Loucy (cell line): ENCODE results near the gene IPO4.

ENCODE experiments used
- CTCF ChIP-seq: fragments of 200-600 bp; sonication (generic); conservative IDR thresholded peaks from 2 replicates; pipeline ENCODE4 v1.5.1; 2014; ENCODE audit warnings: mild to moderate bottlenecking, antibody characterized with exemption, low read length
- EZH2phosphoT487 ChIP-seq: fragments of 200-600 bp; IDR thresholded peaks from 2 replicates; pipeline ENCODE4 v1.6.1; 2018; ENCODE audit warnings: antibody characterized with exemption, mild to moderate bottlenecking, moderate library complexity, borderline replicate concordance

GRCh38 chr14:24151404-24152080, 37.1 kb downstream of the IPO4 start:
- no peak for TF ChIP-seq CTCF
- TF ChIP-seq EZH2phosphoT487, result no peak
